T1000 (cell line): ENCODE measurements around the gene GMDS.

ENCODE experiments used
- DNase-seq: peaks from one replicate; lab custom pipeline; 2025; ENCODE audit warnings: mixed read lengths; lab: John Stamatoyannopoulos, UW

Gene GMDS

GRCh38 chr6:1940381-1940780 lies 305.0 kb downstream of the GMDS start:
- no peak for DNase-seq

DNA sequence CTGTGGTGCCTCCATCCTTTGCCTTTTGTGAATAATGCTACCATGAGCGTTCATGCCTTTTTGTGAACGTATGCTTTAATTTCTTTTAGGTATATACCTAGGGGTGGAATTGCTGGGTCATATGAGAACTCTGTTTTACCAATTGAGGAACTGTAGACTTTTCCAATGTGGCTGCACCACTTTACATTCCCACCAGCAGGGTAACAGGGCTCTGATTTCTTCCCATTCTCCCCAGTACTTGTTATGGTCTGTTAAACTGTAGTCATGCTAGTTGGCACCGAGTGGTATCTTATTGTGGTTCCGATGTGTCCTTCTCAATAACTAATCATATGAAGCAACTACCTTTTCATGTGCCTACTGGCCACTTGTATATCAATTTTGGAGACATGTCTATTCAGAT lies 312.1 kb downstream of the GMDS start:
- no peak for DNase-seq

- no peak for DNase-seq
Measured at GRCh38 chr6:1931817-1932216, 313.6 kb downstream of the GMDS start.

- DNase-seq = no peak
Measured at GRCh38 chr6:1930356-1930755, 315.0 kb downstream of the GMDS start.

DNA sequence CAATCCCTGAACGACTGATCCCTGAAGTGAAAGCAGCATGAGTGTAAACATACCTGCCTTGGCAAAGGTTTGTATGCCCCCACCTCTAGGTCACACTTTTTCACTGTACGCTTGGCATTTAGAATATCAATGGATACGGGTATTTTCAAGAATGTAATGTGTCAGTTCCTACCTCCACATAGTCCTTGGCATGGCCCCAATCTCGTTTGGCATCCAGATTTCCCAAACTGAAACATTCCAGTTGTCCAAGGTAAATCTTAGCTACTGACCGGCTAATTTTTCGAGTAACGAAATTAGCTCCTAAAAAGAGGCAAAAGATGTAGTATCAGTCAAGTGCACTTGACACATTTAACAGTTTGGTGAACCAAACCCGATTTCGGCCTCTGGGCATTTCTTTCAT lies 315.5 kb downstream of the GMDS start:
- DNase-seq = no peak

GRCh38 chr6:1925743-1926430 lies 319.5 kb downstream of the GMDS start:
- DNase-seq = no peak

DNA sequence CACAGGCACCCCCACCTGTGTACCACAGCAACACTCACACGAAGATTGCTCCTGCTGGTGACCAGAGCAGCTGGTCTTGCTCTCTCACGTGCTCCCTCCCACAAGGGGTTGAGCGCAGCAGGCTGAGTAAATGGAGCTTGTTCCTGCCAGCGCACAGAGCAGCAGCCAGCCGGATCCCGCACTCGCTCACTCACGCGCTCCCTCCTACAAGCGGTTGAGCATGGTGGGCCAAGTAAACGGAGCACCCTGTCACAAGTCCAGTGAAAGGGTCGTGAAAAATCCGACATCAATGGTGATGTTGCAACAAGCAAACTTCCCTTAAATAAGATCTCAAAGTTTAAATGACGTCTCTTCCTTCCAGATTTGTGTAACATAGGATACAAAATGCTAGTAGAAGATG lies 322.0 kb downstream of the GMDS start:
- DNase-seq = no peak

DNA sequence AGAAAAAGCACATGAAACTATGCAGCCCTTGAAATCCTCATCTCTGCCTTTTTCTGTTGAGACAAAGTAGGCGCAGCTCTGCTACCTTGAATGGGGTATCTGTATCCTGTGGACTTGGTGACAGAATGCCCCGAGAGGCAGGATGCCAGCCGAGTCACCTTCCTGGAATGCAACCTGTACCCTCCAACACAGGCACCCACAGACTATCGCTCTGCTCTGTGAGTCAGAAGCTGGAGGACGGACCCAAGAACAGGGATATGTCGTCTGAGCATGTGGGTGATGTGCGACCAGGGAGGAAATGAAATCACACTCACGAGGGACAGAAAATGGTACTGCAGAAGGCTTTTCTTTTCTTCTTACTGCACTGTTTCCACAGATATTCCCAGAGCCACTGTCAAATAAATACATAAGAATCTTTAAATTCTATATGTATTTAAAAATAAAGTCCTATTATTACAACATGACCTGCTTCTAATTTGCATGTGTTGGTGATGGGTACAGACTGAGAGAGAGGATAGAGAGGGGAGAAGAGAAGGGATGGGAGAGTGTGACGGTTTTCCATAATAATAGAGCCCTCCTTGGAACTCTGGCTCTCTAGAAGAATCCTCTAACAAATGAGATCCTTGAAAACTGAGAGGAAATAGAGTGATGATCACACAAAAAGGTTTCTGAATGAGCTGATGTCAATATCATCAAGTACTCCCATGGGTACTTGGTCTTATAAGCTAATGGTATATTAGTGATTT lies 327.6 kb downstream of the GMDS start:
- peak; percentile 75 for DNase-seq

DNA sequence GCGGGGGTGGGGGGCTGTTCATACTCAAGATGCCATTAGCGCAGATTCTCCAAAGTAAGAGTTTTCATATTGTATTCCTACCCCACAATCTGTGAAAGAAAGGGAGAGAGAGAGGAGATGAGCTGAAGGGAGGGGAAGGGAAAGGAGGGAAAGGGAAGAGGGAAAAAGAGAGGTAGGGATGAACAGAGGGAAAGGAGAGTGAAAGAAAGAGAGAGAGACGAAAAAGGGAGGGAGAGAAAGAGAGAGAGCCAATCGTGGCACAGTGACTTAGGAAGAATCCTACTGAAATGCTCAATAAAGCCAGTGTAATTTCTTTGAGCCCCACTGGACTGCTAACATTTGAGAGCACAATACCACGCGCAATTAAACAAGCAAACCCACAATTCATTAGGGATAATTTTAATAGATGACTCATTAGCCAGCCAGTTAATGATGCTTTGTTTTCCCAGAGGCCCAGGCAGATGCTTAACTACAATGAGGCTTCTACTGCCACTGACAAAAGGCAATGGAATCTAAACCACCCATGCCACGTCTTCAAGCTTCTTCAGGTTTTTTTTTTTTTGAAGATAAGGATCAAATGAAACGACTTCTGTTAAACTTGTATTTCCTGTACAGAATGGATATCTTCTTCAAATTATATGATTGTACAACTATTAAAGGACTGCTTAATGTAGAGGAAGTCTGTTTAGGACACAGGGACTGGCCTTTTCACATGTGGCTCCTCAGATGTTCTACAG lies 328.9 kb downstream of the GMDS start:
- peak; percentile 41 for DNase-seq

DNA sequence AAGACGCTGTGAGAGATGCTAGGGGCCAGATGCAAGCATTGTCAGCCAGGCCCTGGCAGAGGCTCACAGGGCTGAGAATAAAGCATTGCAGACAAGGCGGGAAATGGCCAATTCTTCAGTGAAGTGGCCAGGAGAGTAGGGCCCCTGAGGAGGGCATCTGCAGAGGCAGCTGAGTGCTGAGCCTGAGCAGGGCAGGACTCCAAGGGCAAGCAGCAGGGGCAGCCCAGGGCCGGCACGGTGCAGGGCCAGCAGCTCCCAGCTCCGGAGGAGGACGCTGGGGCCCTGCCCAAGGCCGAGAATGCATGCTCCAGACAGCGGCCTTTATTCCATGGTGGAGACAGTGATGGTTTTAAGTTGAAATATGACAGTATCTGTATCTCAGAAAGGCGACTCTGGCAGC lies 330.2 kb downstream of the GMDS start:
- no peak for DNase-seq

DNA sequence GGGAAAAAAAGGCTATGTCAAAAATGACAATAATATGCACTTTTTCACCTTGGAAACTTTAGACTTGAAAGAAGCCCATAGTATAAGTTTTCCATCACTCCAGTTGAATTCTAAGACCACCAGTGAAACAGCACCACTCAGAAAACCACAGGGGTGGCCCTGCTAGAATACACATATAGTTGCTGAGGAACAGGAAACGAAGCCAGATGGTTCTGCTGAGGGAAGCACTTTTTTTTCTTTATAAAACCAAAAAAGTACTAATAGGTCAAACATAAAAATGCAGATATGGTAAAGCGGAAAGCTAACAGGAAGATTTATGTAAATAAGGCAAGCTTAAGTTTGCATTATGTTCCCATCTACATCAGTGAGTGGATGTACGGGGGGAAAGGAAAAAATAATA lies 331.8 kb downstream of the GMDS start:
- no peak for DNase-seq

- DNase-seq = no peak
Measured at GRCh38 chr6:1912731-1913130, 332.7 kb downstream of the GMDS start.

DNA sequence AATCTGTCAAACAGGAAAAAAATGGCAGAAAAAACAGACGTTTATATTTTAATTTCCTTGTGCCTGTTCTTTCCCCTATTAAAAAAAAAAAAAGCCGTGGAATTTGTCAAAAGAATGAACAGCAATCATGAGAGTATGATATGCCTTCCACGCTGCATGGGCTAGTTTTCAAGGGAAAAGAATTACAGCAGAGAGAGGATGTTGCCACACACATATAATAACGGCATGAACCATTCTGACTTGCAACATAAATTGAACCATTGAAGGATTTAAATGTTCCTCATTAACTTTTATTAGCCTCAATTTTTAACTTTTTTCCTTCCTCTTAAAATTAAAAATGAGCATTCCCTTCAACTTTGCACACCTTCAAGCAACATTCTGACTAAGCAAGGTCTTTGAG lies 333.9 kb downstream of the GMDS start:
- no peak for DNase-seq

DNA sequence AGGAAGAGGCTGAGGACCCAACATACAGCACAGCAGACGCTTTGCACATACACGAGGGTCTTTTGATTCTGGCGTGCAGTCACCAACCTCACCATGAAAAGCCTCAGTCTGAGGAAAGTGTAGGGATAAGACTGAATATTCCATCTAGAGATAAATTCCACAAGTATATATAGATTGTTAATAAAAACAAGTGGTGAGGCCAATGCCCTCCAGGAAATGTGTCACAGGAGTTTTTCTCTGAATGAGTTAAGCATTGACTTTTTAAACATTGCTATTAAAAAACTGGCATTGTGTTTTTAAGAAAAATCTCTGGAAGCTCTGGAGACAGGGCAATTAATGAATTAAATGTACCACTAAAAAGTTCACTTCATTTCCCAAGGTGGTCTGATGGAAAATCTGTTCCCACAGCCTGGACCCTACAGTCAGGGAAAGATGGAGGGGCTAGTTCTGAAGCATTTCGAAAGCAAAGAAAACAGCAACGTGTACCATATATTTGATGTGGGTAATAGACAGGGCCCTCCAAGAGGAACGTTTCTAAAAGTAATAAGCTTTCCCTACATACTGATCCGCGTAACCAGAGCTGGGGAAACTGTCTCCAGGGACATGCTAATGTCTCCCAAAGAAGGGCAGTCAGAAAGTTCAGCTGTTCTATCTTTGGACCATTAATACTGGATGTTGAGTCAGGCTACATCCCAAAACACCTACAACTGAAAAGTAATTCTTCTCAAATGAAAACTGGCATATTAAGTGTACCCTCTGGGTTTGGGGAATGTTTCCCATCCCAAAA lies 334.6 kb downstream of the GMDS start:
- DNase-seq = no peak

GRCh38 chr6:1908784-1909183 lies 336.6 kb downstream of the GMDS start:
- peak; percentile 12 for DNase-seq

GRCh38 chr6:1906609-1907008 lies 338.8 kb downstream of the GMDS start:
- DNase-seq = no peak

- no peak for DNase-seq
Measured at GRCh38 chr6:1906014-1906413, 339.4 kb downstream of the GMDS start.

- DNase-seq = no peak
Measured at GRCh38 chr6:1904898-1905297, 340.5 kb downstream of the GMDS start.

DNA sequence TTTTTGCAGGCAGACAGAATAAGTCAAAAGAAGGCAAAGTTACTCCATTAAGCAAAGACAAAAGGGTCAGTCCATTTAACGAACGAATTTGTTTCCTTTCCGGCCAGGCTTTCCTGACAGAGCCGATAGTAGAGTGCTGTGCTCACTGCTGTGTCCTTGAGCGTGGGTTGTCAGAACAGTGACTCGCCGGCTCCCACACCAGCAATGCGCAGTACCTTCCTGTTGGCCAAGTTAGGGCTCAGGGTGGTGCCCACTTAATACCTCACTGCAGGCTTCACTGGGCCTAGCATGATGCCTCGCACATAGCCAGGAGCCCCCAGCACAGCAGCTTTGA lies 341.0 kb downstream of the GMDS start:
- no peak for DNase-seq

DNA sequence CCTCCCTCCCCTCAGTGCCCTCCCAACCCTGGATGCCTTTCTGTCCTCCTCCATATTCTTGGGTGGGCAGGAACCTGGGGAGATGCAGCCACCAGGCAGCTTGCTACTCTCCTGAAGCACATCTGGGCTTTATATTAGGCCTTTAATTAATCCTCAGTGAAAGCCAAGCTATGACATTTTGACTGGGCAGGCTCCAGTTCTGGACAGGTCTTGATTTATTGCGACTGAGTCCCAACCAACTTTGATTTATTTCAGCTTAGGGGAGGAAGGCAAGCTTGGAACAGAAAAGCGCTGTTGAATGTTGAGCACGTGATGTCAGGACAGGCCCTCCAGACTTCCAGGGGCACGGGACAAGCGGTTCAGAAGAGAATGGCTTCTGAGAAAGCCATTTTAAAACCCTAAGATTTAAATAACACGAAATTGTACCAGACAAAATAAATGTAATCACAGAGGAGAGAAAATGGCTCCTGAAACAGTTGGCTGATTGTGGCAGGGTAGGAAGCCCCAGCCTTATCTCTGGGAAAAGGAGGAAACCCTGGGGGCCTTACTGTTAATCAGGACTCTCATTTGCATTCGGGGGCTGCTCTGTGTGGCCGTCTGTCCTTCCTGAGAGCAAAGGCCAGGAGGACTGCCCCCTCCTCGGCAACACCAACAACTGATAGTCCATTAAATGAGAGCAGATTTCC lies 341.5 kb downstream of the GMDS start:
- DNase-seq = no peak

DNA sequence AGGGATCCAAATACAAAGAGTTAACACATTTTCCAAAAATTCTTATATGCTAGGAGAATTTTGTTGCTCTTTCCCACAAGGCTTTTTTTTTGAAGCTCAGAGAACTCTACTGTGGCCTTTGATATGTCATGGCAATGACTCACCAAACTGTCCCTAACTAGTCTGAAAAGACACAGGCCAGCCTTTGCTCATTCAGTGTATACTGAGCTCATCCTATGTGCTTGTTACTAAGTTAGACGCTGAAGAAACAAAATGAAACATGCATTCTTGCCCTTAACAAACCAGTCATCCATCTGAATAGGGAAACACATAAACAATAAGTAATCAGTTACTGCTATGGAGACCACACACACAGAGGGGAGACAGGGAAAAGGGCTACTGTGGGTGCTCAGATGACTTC lies 343.8 kb downstream of the GMDS start:
- no peak for DNase-seq

- DNase-seq = no peak
Measured at GRCh38 chr6:1896897-1897296, 348.5 kb downstream of the GMDS start.
